ENCODE measurements around the gene THBS2. TPM values are rescaled to one million over a fixed set of nuclear protein-coding genes. Genes with fewer than 3 reads are reported as not detected.

Gene THBS2
- total RNA-seq, 1 experiment from 2014 or later = 0.28 TPM

DNA sequence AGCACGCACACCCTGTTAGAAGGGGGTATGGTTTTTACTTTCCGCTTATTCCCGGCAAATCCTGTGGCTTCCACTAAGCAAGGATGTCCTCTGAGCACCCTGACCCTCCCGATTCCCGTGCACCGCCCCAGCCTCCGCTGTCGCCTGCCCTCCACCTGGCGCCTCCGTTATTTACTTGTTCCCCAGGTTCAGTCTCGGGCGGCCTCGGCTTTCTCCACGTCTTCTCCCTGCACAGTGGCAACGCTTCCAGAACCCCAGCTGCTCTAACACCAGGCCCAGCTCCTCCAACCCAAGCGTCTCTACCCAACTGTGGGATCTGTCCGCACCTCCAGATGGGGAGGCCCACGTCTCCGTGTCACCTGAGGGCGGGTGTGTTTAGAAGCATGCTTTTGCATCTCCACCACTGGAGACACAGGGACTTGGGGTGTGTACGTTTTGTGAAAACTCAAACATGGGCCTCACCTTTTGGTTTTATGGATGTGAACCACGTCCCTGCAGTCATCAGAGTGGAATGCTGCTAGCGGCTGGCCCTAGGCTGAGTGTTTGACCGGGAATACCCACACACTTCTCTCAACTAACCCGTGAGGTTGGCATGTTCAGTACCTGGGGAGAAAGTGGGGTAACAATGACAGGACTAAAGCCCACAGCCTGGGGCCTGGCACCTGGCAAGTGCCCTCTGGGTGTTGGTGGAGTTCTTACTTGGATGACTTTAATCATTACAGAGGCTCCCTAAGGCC is 79.9 kb downstream of the THBS2 start:
- H3K36me3 ChIP-seq = peaks cover 61% of the 10 kb centered on the region
- H3K27ac ChIP-seq = peak overlapping the region; percentile 33; the same call in 1 of the 2 replicates
- DNase-seq = peak in 1 of 2 experiments; percentile 17
- no peaks in the 10 kb centered on the region for H3K27me3 ChIP-seq
- H3K9me3 ChIP-seq (replicated peaks) = no peaks in the 10 kb centered on the region
- H3K4me3 ChIP-seq = no peak overlapping the region
- H3K4me1 ChIP-seq = peaks cover 84% of the 10 kb centered on the region

DNA sequence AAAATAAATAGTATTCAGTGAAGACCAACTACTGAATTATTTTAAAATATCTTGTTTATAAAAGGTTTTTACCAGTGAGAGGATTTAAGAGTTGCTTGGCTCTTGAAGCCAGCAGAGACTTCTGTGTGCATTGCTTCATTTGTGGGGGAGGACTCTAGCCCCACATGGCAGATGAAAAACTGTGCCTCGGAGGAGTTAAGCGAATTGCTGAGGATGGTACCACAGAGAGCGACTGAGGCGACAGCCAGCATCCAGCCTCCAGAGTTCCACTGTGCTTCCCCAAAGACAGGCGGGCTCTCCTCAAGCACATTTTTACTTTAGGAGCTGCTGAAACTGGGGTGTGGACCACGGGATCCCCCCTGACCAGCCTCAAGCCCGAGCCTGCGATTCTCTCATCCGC is 80.7 kb downstream of the THBS2 start:
- DNase-seq = peak; percentile 6 to 30
- no peak overlapping the region for H3K4me3 ChIP-seq
- H3K27me3 ChIP-seq = no peaks in the 10 kb centered on the region
- H3K27ac ChIP-seq = peak overlapping the region; percentile 33
- no peaks in the 10 kb centered on the region for H3K9me3 ChIP-seq (replicated peaks)
- peaks cover 53% of the 10 kb centered on the region for H3K36me3 ChIP-seq
- peaks cover 80% of the 10 kb centered on the region for H3K4me1 ChIP-seq

DNA sequence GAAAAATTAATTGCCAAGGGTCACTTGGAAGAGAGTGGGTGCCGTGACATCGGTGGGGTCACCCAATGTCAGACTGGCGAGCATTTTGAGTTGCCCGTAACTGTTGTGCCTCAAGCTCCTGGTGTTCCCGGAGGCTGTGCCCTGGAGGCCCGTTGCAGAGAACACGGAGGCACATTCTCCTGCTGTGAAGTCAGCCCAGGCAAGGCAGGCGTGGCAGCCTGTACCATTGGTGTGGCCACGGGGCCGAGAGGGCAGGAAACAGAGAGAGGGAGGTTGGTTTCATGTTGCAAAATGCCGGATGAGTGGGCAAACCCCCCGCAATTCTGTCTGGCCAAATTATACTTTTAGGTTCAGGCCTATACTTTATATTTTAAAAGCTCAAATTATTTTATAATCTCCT is 81.2 kb downstream of the THBS2 start:
- Histone ChIP-seq H3K27ac (peak overlapping the region; percentile 33), H3K4me1 (peaks cover 79% of the 10 kb centered on the region), H3K4me3 (no peak overlapping the region), H3K9me3 (replicated peaks) (no peaks in the 10 kb centered on the region), H3K36me3 (peaks cover 48% of the 10 kb centered on the region), H3K27me3 (no peaks in the 10 kb centered on the region)
- DNase-seq = peak; percentile 76 to 77

DNA sequence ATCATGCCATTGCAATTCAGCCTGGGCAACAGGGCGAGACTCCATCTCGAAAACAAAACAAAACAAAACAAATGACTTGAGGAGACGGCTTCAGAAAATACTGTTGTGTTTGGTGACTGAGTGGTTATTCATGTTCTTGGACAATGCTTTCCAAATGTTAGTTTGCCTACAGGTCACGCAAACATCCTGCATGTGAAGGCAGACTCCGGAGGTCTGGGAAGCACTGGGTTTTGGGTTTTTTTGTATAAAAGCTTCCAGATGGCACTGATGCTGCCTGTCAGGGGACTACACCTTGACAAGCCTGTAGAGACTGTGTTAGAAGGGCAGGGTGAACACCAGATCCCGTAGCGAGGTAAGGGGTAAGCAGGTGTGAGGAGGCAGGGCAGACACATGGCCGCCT is 81.7 kb downstream of the THBS2 start:
- peaks cover 79% of the 10 kb centered on the region for H3K4me1 ChIP-seq
- DNase-seq = peak in 1 of 2 experiments; percentile 11
- H3K36me3 ChIP-seq = peaks cover 43% of the 10 kb centered on the region
- H3K9me3 ChIP-seq (replicated peaks) = no peaks in the 10 kb centered on the region
- H3K27ac ChIP-seq = peak overlapping the region; percentile 33
- no peaks in the 10 kb centered on the region for H3K27me3 ChIP-seq
- no peak overlapping the region for H3K4me3 ChIP-seq

DNA sequence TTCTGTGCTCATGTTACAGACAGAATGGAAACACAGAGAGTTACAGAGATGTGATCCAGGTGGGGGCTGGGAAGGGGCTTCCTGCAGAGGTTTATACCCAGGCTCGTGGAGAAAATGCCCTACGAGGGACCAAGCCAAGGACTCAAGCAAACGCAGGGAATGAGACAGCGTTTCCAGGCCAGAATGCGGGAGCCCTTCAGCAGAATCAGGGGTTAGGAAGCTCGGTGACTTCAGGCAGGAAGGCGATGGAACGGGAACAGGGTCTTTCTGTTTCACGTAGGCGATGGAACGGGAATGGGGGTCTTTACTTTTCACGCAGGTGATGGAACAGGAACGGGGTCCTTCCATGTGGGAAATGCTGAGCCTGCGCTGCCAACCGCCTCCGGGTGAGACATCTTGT is 82.6 kb downstream of the THBS2 start:
- Histone ChIP-seq H3K4me1 (peaks cover 80% of the 10 kb centered on the region), H3K9me3 (replicated peaks) (no peaks in the 10 kb centered on the region), H3K4me3 (no peak overlapping the region), H3K27ac (no peak overlapping the region), H3K36me3 (peaks cover 34% of the 10 kb centered on the region), H3K27me3 (no peaks in the 10 kb centered on the region)
- no peak for DNase-seq

DNA sequence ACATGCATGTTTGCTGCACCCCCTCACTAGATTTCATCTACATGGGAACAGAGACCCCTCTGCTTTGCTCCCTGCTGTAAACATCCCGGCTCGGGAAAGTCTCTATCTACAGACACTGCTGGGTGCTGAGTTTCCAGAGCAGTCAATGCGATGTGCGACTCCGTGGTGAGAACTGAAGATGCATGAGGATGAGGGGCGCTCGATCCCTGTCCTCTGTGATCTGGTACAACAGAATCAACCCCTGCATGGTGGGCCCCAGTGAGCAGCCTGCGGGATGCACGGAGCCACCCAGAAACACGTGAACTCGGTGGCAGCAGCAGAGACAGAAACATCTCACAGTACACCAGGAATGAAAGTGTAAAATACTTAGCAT is 83.1 kb downstream of the THBS2 start:
- peak overlapping the region; percentile 99; the same call in 1 of the 2 replicates for H3K27ac ChIP-seq
- H3K4me1 ChIP-seq = peaks cover 80% of the 10 kb centered on the region
- H3K9me3 ChIP-seq (replicated peaks) = no peaks in the 10 kb centered on the region
- peaks cover 29% of the 10 kb centered on the region for H3K36me3 ChIP-seq
- DNase-seq = no peak
- H3K27me3 ChIP-seq = no peaks in the 10 kb centered on the region
- H3K4me3 ChIP-seq = no peak overlapping the region

DNA sequence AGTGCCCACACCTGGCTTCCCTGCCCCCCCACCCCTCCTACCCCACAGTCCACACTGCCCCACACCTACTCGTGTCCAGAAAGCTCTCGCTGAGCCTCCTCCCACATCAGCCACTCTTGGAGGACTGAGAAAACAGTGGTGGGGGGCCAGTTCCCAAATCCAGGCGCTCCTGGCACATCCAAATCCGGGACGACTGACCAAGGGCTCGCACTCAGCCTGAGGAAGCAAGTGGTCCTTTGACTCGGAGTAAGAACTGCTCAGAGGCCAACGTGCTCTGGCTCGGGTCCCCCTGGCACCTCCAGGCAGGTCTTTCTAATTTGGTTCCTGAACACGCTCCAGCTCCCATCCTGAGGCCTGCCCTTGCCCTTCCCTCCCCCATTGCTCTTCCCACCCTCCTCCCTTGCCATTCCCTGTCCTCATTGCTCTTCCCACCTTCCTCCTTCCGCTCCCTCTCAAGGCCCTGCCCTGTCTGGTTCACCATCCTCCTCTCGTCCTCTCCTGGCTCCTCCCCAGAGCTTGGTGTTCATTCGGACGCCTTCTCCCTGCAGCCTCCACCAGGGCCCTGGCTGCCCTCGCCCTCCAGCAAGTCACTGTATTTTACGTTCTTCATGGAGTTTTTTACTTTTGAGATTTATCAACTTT is 83.6 kb downstream of the THBS2 start:
- no peaks in the 10 kb centered on the region for H3K9me3 ChIP-seq (replicated peaks)
- H3K4me3 ChIP-seq = no peak overlapping the region
- peak in 1 of 2 experiments; percentile 31 for DNase-seq
- no peaks in the 10 kb centered on the region for H3K27me3 ChIP-seq
- peak overlapping the region; percentile 99; the same call in 1 of the 2 replicates for H3K27ac ChIP-seq
- H3K36me3 ChIP-seq = peaks cover 25% of the 10 kb centered on the region
- H3K4me1 ChIP-seq = peaks cover 80% of the 10 kb centered on the region

DNA sequence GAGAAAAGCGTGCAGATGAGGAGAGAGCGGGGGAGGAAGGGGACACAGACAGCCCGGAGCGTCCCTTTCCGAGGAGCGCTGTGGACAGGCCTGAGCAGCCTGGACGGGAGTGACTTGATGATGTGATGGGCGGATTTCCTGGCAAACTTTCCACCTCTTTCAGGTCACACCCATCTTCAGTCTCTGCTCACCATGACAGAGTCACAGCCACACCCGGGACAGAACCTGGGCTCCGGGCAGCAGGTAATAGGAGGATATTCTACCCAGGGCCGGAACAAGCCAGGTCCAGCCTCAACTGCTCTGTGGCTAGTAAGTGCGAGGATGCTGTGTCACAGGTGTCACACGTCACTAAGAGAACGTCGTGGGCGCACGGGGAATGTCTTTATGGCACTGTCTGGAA is 84.3 kb downstream of the THBS2 start:
- Histone ChIP-seq H3K4me3 (peak overlapping the region; percentile 45; the same call in 1 of the 2 replicates), H3K27ac (peak overlapping the region; percentile 99), H3K9me3 (replicated peaks) (no peaks in the 10 kb centered on the region), H3K4me1 (peaks cover 82% of the 10 kb centered on the region), H3K27me3 (no peaks in the 10 kb centered on the region), H3K36me3 (peaks cover 22% of the 10 kb centered on the region)
- DNase-seq = peak; percentile 64 to 70

DNA sequence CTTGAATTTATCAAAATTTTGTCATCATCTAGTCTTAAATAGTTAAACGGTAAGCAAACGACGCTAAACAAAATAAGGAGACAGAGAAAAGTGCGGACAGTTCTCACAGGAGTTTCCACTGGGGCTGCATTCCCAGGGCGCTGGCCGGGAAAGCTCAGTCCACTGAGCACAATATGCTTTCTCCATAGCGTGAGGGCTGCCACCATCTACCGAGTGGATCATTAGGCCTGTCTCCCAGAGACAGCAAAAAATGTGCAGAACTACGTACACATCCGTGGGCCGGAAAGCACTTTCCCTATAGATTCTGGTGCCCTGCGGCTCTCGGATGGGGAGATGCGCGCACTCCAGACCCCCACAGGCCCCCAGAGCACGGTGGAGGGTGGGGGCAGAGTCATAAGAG is 84.9 kb downstream of the THBS2 start:
- 0 out of 2 replicates have a peak, but pooled peaks cover 4% of the 10 kb centered on the region for H3K9me3 ChIP-seq (replicated peaks)
- DNase-seq = peak; percentile 74 to 81
- peaks cover 76% of the 10 kb centered on the region for H3K4me1 ChIP-seq
- H3K36me3 ChIP-seq = peaks cover 15% of the 10 kb centered on the region
- H3K27ac ChIP-seq = peak overlapping the region; percentile 99
- peak overlapping the region; percentile 45 for H3K4me3 ChIP-seq
- H3K27me3 ChIP-seq = no peaks in the 10 kb centered on the region

DNA sequence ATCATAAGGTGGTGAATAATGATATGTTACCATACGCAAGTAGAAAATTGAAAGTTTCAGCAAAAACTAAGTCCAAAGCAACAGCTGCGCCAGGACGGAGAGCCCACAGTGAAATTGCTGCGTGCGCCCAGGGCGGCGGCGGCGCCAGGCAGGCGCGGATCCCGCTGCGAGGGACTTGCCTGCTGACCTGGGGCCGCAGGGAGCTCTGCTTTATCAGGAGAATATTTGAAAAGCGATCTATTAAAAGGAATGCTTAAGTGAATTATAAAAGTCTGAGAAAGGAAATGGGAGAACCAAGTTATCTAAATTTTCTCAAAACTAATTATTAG is 85.4 kb downstream of the THBS2 start:
- peaks cover 71% of the 10 kb centered on the region for H3K4me1 ChIP-seq
- no peaks in the 10 kb centered on the region for H3K27me3 ChIP-seq
- peak overlapping the region; percentile 45 for H3K4me3 ChIP-seq
- 0 out of 2 replicates have a peak, but pooled peaks cover 4% of the 10 kb centered on the region for H3K9me3 ChIP-seq (replicated peaks)
- peaks cover 11% of the 10 kb centered on the region for H3K36me3 ChIP-seq
- DNase-seq = peak; percentile 91 to 92
- H3K27ac ChIP-seq = peak overlapping the region; percentile 99

DNA sequence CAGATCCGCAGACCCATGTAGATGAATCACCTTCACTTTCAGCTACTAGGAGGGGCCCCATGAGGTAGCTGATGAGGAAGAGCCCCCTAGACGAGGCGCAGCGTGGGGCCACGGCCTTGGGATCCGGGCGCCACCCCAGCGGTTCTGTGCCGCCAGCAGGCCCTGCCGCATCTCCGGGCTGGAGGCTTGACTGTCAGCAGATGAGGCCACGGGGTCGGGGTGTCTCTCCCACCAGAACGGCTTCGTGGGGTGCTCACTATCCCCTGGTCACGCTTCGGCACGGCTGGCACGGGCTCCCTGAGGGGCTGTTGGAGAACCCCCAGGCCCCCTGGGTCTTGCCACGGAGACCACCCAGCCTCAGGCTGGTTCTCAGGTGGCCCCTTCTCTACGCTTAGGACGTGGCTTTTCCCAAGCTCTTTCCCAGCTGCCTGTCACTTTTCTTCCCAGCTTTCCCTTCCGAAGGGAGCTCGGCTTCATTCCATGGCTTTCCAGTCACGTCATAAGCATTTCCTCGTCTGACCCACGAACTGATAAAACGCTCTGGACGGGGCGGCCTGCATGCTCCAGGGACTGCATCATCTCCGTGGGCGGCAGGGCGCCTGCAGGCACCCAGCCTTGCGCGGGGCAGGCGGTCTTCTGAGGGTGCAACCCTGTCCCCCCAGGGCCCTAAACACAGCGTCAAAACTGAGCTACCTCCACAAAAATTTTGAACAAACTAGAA is 85.9 kb downstream of the THBS2 start:
- peak overlapping the region; percentile 45 for H3K4me3 ChIP-seq
- H3K27ac ChIP-seq = peak overlapping the region; percentile 99
- 0 out of 2 replicates have a peak, but pooled peaks cover 4% of the 10 kb centered on the region for H3K9me3 ChIP-seq (replicated peaks)
- peaks cover 66% of the 10 kb centered on the region for H3K4me1 ChIP-seq
- peak; percentile 96 for DNase-seq
- H3K36me3 ChIP-seq = peaks cover 5% of the 10 kb centered on the region
- H3K27me3 ChIP-seq = no peaks in the 10 kb centered on the region

DNA sequence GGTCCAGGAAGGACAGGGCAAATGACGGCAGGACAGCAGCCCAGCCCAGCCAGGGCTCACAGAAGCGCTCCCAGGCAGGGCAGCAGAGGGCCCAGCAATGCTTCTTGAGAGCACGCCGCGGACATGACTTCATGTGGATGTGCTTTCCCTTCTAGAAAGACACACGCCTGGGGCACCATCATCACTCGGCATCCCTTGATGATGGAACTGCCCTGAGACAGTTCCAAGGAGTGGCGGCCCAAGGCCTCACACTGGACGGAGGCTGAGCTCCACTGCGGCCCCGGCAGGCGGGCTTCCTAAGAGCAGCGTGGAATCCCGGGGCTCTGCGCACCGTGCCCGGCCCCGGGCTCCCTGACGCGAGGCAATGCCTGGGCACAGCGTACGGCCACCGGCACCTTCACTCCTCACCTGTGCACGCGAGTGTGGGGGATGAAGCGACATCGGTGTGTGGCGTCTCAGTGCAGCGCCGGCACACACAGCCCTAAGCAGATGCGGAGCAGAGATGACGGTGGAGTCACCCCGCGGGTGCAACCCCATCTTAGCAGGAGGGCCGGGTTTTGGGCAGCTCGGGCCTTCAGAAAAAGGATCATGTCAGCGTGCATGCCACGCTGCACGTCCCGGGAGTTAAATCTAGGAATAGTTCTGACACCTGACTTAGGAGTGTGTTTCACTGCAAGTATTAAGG is 86.6 kb downstream of the THBS2 start:
- Histone ChIP-seq H3K4me1 (peaks cover 59% of the 10 kb centered on the region), H3K36me3 (peaks cover 3% of the 10 kb centered on the region), H3K4me3 (peak overlapping the region; percentile 45), H3K9me3 (replicated peaks) (0 out of 2 replicates have a peak, but pooled peaks cover 4% of the 10 kb centered on the region), H3K27me3 (no peaks in the 10 kb centered on the region), H3K27ac (peak overlapping the region; percentile 99)
- DNase-seq = peak; percentile 48 to 67
